ENCODE data around the gene CDK5RAP3.

The CDK5RAP3 gene

GRCh38 chr17:47964856-47965255, 6.1 kb upstream of the CDK5RAP3 start:
- H3K4me3 ChIP-seq (ENCODE audit: low read depth, low read length): no peak overlapping the region
- DNase-seq (ENCODE audit: low read depth): no peak
- TF ChIP-seq CTCF (conservative IDR thresholded peaks at IDR 0.05; ENCODE audit: low read depth, low read length): no peak

DNA sequence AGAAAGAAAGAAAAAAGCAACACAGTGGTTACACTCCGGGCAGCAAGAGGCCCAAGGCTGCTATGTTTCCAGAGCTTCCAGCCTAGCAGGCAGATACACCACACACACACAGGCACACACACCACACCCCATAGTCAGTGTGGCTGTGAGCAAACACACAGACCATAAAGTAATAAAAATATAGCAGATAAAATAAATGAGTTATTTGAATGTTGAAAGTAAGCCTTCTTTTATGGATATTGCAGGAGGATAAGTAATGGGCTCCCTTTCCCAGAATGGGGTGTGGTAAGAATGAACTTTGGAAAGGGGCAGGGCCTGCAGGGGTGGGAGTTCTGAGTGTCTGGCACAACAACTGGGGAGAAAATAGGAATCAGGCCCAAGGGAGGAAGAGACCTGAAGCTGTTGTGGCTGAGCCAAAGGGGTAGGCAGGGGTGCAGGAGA, 4.8 kb upstream of the CDK5RAP3 start:
- DNase-seq (ENCODE audit: low read depth): no peak
- no peak overlapping the region for H3K4me3 ChIP-seq (ENCODE audit: low read depth, low read length)
- TF ChIP-seq CTCF (conservative IDR thresholded peaks at IDR 0.05; ENCODE audit: low read depth, low read length): no peak

- no peak for TF ChIP-seq CTCF (conservative IDR thresholded peaks at IDR 0.05; ENCODE audit: low read depth, low read length)
- H3K4me3 ChIP-seq (ENCODE audit: low read depth, low read length): no peak overlapping the region
- peak; percentile 68 for DNase-seq (ENCODE audit: low read depth)
Observed at GRCh38 chr17:47967607-47968252, 3.2 kb upstream of the CDK5RAP3 start.

- TF ChIP-seq CTCF (conservative IDR thresholded peaks at IDR 0.05; ENCODE audit: low read depth, low read length): no peak
- no peak overlapping the region for H3K4me3 ChIP-seq (ENCODE audit: low read depth, low read length)
- no peak for DNase-seq (ENCODE audit: low read depth)
Observed at GRCh38 chr17:47968836-47969235, 2.1 kb upstream of the CDK5RAP3 start.

GRCh38 chr17:47969930-47970724, 786 bp upstream of the CDK5RAP3 start:
- peak overlapping the region; percentile 45 for H3K4me3 ChIP-seq (ENCODE audit: low read depth, low read length)
- TF ChIP-seq CTCF (conservative IDR thresholded peaks at IDR 0.05; ENCODE audit: low read depth, low read length): no peak
- no peak for DNase-seq (ENCODE audit: low read depth)

DNA sequence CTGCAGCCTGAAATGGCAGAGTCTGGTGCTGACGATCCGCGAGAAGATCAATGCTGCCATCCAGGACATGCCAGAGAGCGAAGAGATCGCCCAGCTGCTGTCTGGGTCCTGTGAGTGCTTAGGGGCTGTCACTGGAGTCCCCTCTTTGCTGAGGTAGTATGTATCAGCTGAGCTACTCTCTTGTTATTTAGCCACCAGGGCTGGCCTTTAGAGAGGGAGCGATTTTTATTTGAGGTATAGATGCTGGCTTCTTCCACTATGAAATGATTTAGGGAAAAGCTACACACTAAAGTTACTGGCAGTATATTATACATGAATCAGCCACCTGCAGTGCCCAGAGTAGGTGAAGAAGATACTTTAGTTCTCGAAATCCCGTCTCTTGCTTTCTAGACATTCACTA, 2.6 kb downstream of the CDK5RAP3 start:
- TF ChIP-seq CTCF (conservative IDR thresholded peaks at IDR 0.05; ENCODE audit: low read depth, low read length): no peak
- no peak for DNase-seq (ENCODE audit: low read depth)
- H3K4me3 ChIP-seq (ENCODE audit: low read depth, low read length): no peak overlapping the region

All from choroid plexus epithelial cell (primary cell).